ENCODE measurements around the gene SLC6A2. TPM values are rescaled to one million over a fixed set of nuclear protein-coding genes. Genes with fewer than 3 reads are reported as not detected.

The SLC6A2 gene
- total and polyA plus RNA-seq, 2 of the 13 experiments (the other 11 are each of a cell fraction or from before 2014, with no cell fraction given): 0.62 to 0.66 TPM

DNA sequence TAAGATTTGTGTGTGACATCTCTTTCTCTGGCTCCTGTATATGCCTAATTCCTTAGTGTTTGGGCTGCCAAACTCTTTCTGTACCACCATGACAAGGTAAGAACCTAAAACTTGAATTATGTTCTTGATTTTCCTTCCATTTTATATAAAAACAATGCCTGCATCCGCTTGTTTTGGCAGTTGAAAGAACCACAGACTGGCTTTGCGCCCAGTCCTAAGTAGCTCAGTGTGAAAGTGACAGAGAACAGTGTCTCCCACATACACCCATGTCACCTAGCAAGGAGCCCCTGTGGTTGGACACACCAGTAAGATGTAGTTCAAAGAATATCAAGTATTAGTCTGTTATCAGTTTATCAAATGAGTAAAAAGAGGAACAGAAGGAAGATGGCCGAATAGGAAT is 40.7 kb upstream of the SLC6A2 start:
- no peaks in the 10 kb centered on the region for H3K79me2 ChIP-seq (ENCODE audit: insufficient read depth, low read length)
- no TSS peak for BruUV-seq (replicated peaks)
- FAIRE-seq (no peak), ATAC-seq (no peak), DNase-seq (ENCODE audit: low spot score) (no peak)
- H3K4me2 ChIP-seq (ENCODE audit: low read depth, low read length): no peak overlapping the region
- ChIA-PET CTCF (ENCODE audit: low intra/inter-chr PET ratio, low total read pairs) (no interaction called here), POLR2A (no interaction called here)
- no peaks in the 10 kb centered on the region for H3K36me3 ChIP-seq (replicated peaks in 1 of 2; ENCODE audit: control insufficient read depth in 1 of 2, insufficient read depth in 2 of 2, low read length in 2 of 2)
- WGBS (ENCODE audit: low lambda C conversion rate): 78% methylated on average over 3 of the region's 3 CpGs
- H3K27me3 ChIP-seq (ENCODE audit: control insufficient read depth in 1 of 2, insufficient read depth in 2 of 2, low read length in 2 of 2): no peaks in the 10 kb centered on the region
- in situ Hi-C loops (cut with HindIII; ENCODE audit: extremely low pct_ligation_motif_present, low pct_unique_long_range_greater_than_20kb): no loop called here
- no peak overlapping the region for H3K4me3 ChIP-seq (replicated peaks in 1 of 3; ENCODE audit: insufficient read depth in 1 of 3, low read depth in 2 of 3, low read length in 3 of 3)
- peaks cover 6% of the 10 kb centered on the region; the same call in 1 of the 2 replicates for H3K9me3 ChIP-seq (ENCODE audit: low read length)
- H4K20me1 ChIP-seq (ENCODE audit: insufficient read depth, low read length): no peaks in the 10 kb centered on the region
- no peak overlapping the region for H3K9ac ChIP-seq (ENCODE audit: insufficient read depth, low read depth, low read length)
- H2AFZ ChIP-seq (ENCODE audit: low read length): no peak overlapping the region
- no peaks in the 10 kb centered on the region for H3K4me1 ChIP-seq (ENCODE audit: insufficient read depth, low read length)
- TF ChIP-seq CHD2 (IDR thresholded peaks at IDR 0.05; ENCODE audit: low read depth, low read length) (no peak), ZNF670 (CRISPR knock-in tag; IDR thresholded peaks at IDR 0.05; ENCODE audit: borderline replicate concordance) (no peak), TOPORS (CRISPR knock-in tag; IDR thresholded peaks at IDR 0.05) (no peak), ARID2 (CRISPR knock-in tag; IDR thresholded peaks at IDR 0.05; ENCODE audit: borderline replicate concordance) (no peak), RBM22 (optimal IDR thresholded peaks at IDR 0.05; ENCODE audit: low read length) (no peak), MTF2 (CRISPR knock-in tag; IDR thresholded peaks at IDR 0.05; ENCODE audit: borderline replicate concordance) (no peak), ATF7-NPFF (CRISPR knock-in tag; IDR thresholded peaks at IDR 0.05; ENCODE audit: low read depth) (no peak)
- TF ChIP-seq, protein P1, sequence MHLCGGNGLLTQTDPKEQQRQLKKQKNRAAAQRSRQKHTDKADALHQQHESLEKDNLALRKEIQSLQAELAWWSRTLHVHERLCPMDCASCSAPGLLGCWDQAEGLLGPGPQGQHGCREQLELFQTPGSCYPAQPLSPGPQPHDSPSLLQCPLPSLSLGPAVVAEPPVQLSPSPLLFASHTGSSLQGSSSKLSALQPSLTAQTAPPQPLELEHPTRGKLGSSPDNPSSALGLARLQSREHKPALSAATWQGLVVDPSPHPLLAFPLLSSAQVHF (CRISPR knock-in tag; IDR thresholded peaks at IDR 0.05): no peak
- TF ChIP-seq, protein P2, sequence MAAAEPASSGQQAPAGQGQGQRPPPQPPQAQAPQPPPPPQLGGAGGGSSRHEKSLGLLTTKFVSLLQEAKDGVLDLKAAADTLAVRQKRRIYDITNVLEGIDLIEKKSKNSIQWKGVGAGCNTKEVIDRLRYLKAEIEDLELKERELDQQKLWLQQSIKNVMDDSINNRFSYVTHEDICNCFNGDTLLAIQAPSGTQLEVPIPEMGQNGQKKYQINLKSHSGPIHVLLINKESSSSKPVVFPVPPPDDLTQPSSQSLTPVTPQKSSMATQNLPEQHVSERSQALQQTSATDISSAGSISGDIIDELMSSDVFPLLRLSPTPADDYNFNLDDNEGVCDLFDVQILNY (CRISPR knock-in tag; conservative IDR thresholded peaks at IDR 0.05): no peak
- H3K27ac ChIP-seq (ENCODE audit: extremely low read length, insufficient read depth, low read length): no peak overlapping the region
- intact Hi-C loops (cut with micrococcal nuclease; ENCODE audit: unreplicated experiment): no loop called here
